Transverse colon (tissue), 4 donors: ENCODE data around the gene MTMR10.

Experiments
- POLR2A ChIP-seq: fragments of 450-650 bp; IDR thresholded peaks from one replicate; pipeline ENCODE4 v1.6.1; 2016; ENCODE audit warnings: antibody characterized with exemption, mild to moderate bottlenecking, moderate library complexity
- POLR2AphosphoS5 ChIP-seq, 3 donors: sonication (generic); formaldehyde crosslinking; IDR thresholded peaks; one replicate each; pipeline ENCODE4 v1.6.1; 2016; ENCODE audit warnings: antibody characterized with exemption in 3 of 3
- TF ChIP-seq, protein P1 (sequence below), 5 experiments: fragments of 200-600 bp in 3 of 5; fragments of 450-650 bp in 2 of 5; sonication (generic) in 3 of 5; IDR thresholded peaks; 1 replicate in 2 of 5; 2 replicates in 3 of 5; pipeline ENCODE4 v1.5.1; 2016 to 2017; ENCODE audit warnings: antibody characterized with exemption in 5 of 5, inconsistent platforms in 3 of 5, mild to moderate bottlenecking in 2 of 5, moderate library complexity in 1 of 5

DNA sequence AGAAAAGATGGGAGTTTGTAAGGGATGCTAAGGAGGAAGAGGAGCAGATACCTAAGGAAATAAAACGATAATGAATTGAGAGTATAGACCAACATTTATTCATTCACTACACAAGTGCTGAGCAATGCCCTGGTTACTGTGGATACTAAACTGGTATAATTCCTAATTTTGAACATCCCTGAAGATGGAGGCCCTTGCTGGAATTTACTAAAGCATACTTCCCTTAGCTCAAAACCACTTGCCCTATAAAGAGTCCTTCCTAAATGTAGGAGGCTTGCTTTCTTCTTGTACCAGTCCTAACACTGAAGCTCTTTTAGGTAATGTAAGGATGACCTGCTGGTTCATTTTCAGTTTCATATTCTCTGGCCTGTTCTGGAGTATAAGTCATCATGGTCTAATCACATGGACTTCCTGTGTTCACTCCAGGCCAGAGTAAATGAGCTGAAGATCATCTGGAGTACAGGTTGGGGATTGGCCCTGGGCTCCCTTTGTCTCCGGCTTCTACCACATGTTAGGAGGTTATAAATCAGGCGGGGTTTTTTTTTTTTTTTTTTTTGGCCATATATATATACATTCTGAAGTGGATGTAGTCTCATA, 40.1 kb upstream of the MTMR10 start:
- no peak for TF ChIP-seq POLR2A
- TF ChIP-seq, protein P1, sequence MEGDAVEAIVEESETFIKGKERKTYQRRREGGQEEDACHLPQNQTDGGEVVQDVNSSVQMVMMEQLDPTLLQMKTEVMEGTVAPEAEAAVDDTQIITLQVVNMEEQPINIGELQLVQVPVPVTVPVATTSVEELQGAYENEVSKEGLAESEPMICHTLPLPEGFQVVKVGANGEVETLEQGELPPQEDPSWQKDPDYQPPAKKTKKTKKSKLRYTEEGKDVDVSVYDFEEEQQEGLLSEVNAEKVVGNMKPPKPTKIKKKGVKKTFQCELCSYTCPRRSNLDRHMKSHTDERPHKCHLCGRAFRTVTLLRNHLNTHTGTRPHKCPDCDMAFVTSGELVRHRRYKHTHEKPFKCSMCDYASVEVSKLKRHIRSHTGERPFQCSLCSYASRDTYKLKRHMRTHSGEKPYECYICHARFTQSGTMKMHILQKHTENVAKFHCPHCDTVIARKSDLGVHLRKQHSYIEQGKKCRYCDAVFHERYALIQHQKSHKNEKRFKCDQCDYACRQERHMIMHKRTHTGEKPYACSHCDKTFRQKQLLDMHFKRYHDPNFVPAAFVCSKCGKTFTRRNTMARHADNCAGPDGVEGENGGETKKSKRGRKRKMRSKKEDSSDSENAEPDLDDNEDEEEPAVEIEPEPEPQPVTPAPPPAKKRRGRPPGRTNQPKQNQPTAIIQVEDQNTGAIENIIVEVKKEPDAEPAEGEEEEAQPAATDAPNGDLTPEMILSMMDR (IDR thresholded peaks at IDR 0.05) = no peak
- no peak for TF ChIP-seq POLR2AphosphoS5 (IDR thresholded peaks at IDR 0.05)
